Osteoblast (primary cell): ENCODE measurements around the gene STRA8. TPM values are rescaled to one million over a fixed set of nuclear protein-coding genes. Genes with fewer than 3 reads are reported as not detected.

Source experiments
- DNase-seq: peaks from one replicate; pipeline ENCODE4 v3.0.0; 2011; ENCODE audit warnings: low spot score, mixed read lengths; ENCODE audit not compliant: insufficient read length; ENCODE audit errors: missing footprints
- H2AFZ ChIP-seq: 2 replicates; pipeline ENCODE4 v1.6.0; 2011; ENCODE audit warnings: mild to moderate bottlenecking, low read length
- H3K27ac ChIP-seq: 2 replicates; pipeline ENCODE4 v1.5.1; 2011; ENCODE audit warnings: mild to moderate bottlenecking, low read depth, low read length, moderate library complexity
- H3K27me3 ChIP-seq: 2 replicates; pipeline ENCODE4 v1.6.0; 2012; ENCODE audit warnings: mild to moderate bottlenecking, control low read depth, inconsistent platforms, low read length, moderate library complexity; ENCODE audit not compliant: insufficient read depth
- H3K36me3 ChIP-seq: 2 replicates; pipeline ENCODE4 v1.5.1; 2011; ENCODE audit warnings: mild to moderate bottlenecking, low read length, control low read depth, moderate library complexity; ENCODE audit not compliant: insufficient read depth
- H3K4me1 ChIP-seq: 2 replicates; pipeline ENCODE4 v1.5.1; 2011; ENCODE audit warnings: mild to moderate bottlenecking, low read length, control low read depth, moderate library complexity; ENCODE audit not compliant: insufficient read depth
- H3K4me2 ChIP-seq: 2 replicates; pipeline ENCODE4 v1.6.0; 2011; ENCODE audit warnings: mild to moderate bottlenecking, low read length; ENCODE audit not compliant: insufficient read depth
- H3K4me3 ChIP-seq: fragments of 200-600 bp; sonication (generic); 3 replicates; pipeline ENCODE4 v1.5.1; 2012; ENCODE audit warnings: mild to moderate bottlenecking, low read length, inconsistent platforms; ENCODE audit not compliant: insufficient read depth
- H3K79me2 ChIP-seq: 2 replicates; pipeline ENCODE4 v1.6.0; 2012; ENCODE audit warnings: mild to moderate bottlenecking, low read length, control low read depth, inconsistent platforms; ENCODE audit not compliant: insufficient read depth
- H3K9me3 ChIP-seq: 2 replicates; pipeline ENCODE4 v1.5.1; 2011; ENCODE audit warnings: low read depth, low read length, control low read depth
- H4K20me1 ChIP-seq: 2 replicates; pipeline ENCODE4 v1.6.0; 2012; ENCODE audit warnings: mild to moderate bottlenecking, low read length, control low read depth; ENCODE audit not compliant: insufficient read depth
- CTCF ChIP-seq: IDR thresholded peaks from 2 replicates; pipeline ENCODE4 v1.5.1; 2011; ENCODE audit warnings: mild to moderate bottlenecking, low read depth, low read length, moderate library complexity; ENCODE audit errors: extremely low read depth
- total RNA-seq: library from RNA; depleted of rRNA; stranded (reverse); fragments of >200 nt; gene quantifications from 2 replicates; pipeline ENCODE4 v1.2.3, GENCODE V29; 2012

The STRA8 gene
- total RNA-seq, 1 donor, result not detected

DNA sequence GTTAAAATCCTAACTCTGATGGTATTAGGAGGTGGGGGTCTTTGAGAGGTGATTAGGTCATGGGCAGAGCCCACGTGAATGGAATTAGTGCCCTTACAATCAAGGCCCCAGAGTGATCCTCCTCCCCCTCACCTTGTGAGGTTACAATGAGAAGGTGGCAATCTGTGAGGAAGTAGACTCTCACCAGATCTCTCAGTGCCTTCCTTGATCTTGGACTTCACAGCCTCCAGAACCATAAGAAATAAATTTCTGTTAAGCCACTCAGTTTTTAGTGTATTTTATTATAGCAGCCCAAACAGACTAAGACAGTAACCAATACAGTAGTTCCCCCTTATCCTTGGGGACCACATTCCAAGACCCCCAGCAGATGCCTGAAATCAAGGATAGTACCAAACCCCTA, 32.0 kb downstream of the STRA8 start:
- H3K27me3 ChIP-seq, result peaks cover 3% of the 10 kb centered on the region
- H3K4me3 ChIP-seq, result no peak overlapping the region
- no peak overlapping the region for H3K4me2 ChIP-seq
- no peak overlapping the region for H3K27ac ChIP-seq
- H3K79me2 ChIP-seq, result no peaks in the 10 kb centered on the region
- TF ChIP-seq CTCF, result no peak
- H3K36me3 ChIP-seq, result no peaks in the 10 kb centered on the region
- H3K9me3 ChIP-seq, result no peaks in the 10 kb centered on the region
- DNase-seq, result no peak
- H3K4me1 ChIP-seq, result no peaks in the 10 kb centered on the region
- H4K20me1 ChIP-seq, result no peaks in the 10 kb centered on the region
- no peak overlapping the region for H2AFZ ChIP-seq

GRCh38 chr7:135269921-135270320, 36.3 kb downstream of the STRA8 start:
- Histone ChIP-seq H3K27me3 (peaks cover 3% of the 10 kb centered on the region), H4K20me1 (no peaks in the 10 kb centered on the region), H3K27ac (no peak overlapping the region), H2AFZ (no peak overlapping the region), H3K4me1 (no peaks in the 10 kb centered on the region), H3K4me3 (no peak overlapping the region), H3K4me2 (no peak overlapping the region), H3K79me2 (no peaks in the 10 kb centered on the region), H3K9me3 (no peaks in the 10 kb centered on the region), H3K36me3 (no peaks in the 10 kb centered on the region)
- no peak for TF ChIP-seq CTCF
- DNase-seq, result no peak

- DNase-seq, result no peak
- no peaks in the 10 kb centered on the region for H3K36me3 ChIP-seq
- H2AFZ ChIP-seq, result no peak overlapping the region
- no peaks in the 10 kb centered on the region for H3K9me3 ChIP-seq
- H3K4me3 ChIP-seq, result no peak overlapping the region
- H3K27me3 ChIP-seq, result peaks cover 3% of the 10 kb centered on the region
- H3K27ac ChIP-seq, result no peak overlapping the region
- H4K20me1 ChIP-seq, result no peaks in the 10 kb centered on the region
- no peak overlapping the region for H3K4me2 ChIP-seq
- no peaks in the 10 kb centered on the region for H3K79me2 ChIP-seq
- no peaks in the 10 kb centered on the region for H3K4me1 ChIP-seq
- TF ChIP-seq CTCF, result no peak
Observed at GRCh38 chr7:135270577-135271254, 37.1 kb downstream of the STRA8 start.

GRCh38 chr7:135271255-135271615, 37.6 kb downstream of the STRA8 start:
- H3K4me1 ChIP-seq, result no peaks in the 10 kb centered on the region
- H2AFZ ChIP-seq, result no peak overlapping the region
- H3K4me2 ChIP-seq, result no peak overlapping the region
- no peaks in the 10 kb centered on the region for H3K36me3 ChIP-seq
- no peak overlapping the region for H3K27ac ChIP-seq
- H4K20me1 ChIP-seq, result no peaks in the 10 kb centered on the region
- no peaks in the 10 kb centered on the region for H3K79me2 ChIP-seq
- no peak for TF ChIP-seq CTCF
- H3K4me3 ChIP-seq, result no peak overlapping the region
- H3K9me3 ChIP-seq, result no peaks in the 10 kb centered on the region
- DNase-seq, result no peak
- H3K27me3 ChIP-seq, result peaks cover 3% of the 10 kb centered on the region
